ENCODE measurements around the gene PFDN1.

The PFDN1 gene

DNA sequence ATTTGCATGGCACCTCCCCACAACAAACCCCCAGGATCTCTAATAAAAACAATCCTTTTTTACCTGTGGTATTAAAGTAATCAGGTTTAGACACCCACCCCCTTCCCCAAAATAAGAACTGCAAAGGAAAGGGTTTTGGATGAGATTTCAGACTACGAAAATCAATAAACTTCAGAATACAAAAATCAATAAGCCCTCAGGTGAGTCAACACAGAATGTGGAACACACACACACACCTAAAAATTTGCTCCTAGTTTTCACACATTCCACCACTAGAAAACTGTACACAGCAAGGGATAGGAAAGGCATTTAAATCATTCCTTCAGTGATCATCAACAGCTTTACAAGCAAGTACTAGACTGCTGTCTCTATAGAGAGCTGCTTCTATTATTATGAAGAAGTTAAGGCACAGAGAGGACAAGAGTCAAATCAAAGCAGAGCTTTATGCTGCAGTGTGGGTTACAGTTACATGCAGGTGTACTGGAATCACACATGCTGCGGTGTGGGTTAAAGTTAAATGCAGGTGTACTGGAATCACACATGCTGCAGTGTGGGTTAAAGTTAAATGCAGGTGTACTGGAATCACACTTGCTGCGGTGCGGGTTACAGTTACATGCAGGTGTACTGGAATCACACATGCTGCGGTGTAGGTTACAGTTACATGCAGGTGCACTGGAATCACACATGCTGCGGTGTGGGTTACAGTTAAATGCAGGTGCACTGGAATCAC, 36.3 kb downstream of the PFDN1 start:
- TF ChIP-seq FOXP2 (optimal IDR thresholded peaks at IDR 0.05; ENCODE audit: control extremely low read depth, extremely low read length, insufficient read depth) = no peak
- TF ChIP-seq POLR2AphosphoS5 (IDR thresholded peaks at IDR 0.05; ENCODE audit: borderline replicate concordance, low read depth, low read length) = no peak
- DNase-seq (ENCODE audit: low read depth, low spot score) = no peak
- Histone ChIP-seq H3K4me3 (no peak overlapping the region), H3K9me3 (ENCODE audit: low read depth, low read length) (no peaks in the 10 kb centered on the region), H3K36me3 (ENCODE audit: insufficient read depth, low read length) (no peaks in the 10 kb centered on the region), H3K27ac (no peak overlapping the region), H3K9ac (ENCODE audit: insufficient read length) (no peak overlapping the region)

- no peak overlapping the region for H3K9ac ChIP-seq (ENCODE audit: insufficient read length)
- H3K4me3 ChIP-seq = no peak overlapping the region
- TF ChIP-seq POLR2AphosphoS5 (IDR thresholded peaks at IDR 0.05; ENCODE audit: borderline replicate concordance, low read depth, low read length) = no peak
- TF ChIP-seq FOXP2 (optimal IDR thresholded peaks at IDR 0.05; ENCODE audit: control extremely low read depth, extremely low read length, insufficient read depth) = no peak
- TF ChIP-seq EZH2 (IDR thresholded peaks at IDR 0.05) = no peak
- no peak for DNase-seq (ENCODE audit: low read depth, low spot score)
- H3K36me3 ChIP-seq (ENCODE audit: insufficient read depth, low read length) = no peaks in the 10 kb centered on the region; the same call in 1 of the 2 replicates
- H3K9me3 ChIP-seq (ENCODE audit: low read depth, low read length) = no peaks in the 10 kb centered on the region
- H3K27ac ChIP-seq = no peak overlapping the region
Measured at GRCh38 chr5:140265845-140266244, 37.1 kb downstream of the PFDN1 start.

DNA sequence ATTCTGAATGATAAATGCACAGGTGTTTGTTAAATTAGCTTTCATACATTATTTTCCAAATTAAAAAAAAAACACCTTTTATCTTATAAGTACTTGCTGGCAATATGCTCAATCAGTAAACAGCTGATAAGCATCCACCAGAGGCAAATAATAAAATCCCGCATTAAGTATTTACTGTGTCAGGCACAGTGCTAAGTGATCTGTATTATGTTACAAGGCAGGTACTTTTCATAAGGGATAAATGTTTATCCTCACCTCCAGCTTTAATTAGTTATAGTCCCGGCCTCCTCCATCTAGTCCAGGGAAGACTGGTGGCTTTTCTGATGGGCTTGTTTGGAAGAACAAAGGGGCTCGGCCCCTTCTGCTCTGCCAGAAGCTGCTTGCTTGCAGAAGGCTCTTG, 40.1 kb downstream of the PFDN1 start:
- no peak overlapping the region for H3K9ac ChIP-seq (ENCODE audit: insufficient read length)
- no peak overlapping the region for H3K27ac ChIP-seq
- H3K4me3 ChIP-seq = no peak overlapping the region
- DNase-seq (ENCODE audit: low read depth, low spot score) = no peak
- H3K36me3 ChIP-seq (ENCODE audit: insufficient read depth, low read length) = peaks cover 8% of the 10 kb centered on the region
- TF ChIP-seq EZH2 (IDR thresholded peaks at IDR 0.05) (no peak), POLR2AphosphoS5 (IDR thresholded peaks at IDR 0.05; ENCODE audit: borderline replicate concordance, low read depth, low read length) (no peak), FOXP2 (optimal IDR thresholded peaks at IDR 0.05; ENCODE audit: control extremely low read depth, extremely low read length, insufficient read depth) (no peak)
- 0 out of 2 replicates have a peak, but pooled peaks cover 3% of the 10 kb centered on the region for H3K9me3 ChIP-seq (ENCODE audit: low read depth, low read length)

DNA sequence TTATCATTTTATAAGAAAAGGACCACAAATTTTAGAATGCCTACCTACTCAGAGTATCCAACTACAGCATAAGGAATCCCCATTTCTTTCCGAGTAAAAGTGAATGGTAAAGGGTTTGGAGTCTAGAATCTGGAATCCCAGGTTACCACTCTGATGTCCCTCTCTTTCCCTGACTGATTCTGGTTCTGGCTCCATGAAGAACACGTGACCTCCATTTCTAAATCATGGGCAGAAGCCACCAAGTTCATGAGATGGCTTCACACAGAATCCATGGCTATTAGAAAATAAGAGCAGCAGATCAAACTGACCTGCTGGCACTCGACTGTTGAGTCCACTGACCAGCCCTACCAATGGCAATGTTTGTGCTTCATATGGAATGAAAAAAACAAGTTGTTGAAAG, 40.7 kb downstream of the PFDN1 start:
- H3K36me3 ChIP-seq (ENCODE audit: insufficient read depth, low read length) = peaks cover 8% of the 10 kb centered on the region
- no peak for DNase-seq (ENCODE audit: low read depth, low spot score)
- no peak overlapping the region for H3K9ac ChIP-seq (ENCODE audit: insufficient read length)
- no peak overlapping the region for H3K27ac ChIP-seq
- TF ChIP-seq FOXP2 (optimal IDR thresholded peaks at IDR 0.05; ENCODE audit: control extremely low read depth, extremely low read length, insufficient read depth) (no peak), POLR2AphosphoS5 (IDR thresholded peaks at IDR 0.05; ENCODE audit: borderline replicate concordance, low read depth, low read length) (no peak), EZH2 (IDR thresholded peaks at IDR 0.05) (no peak)
- no peak overlapping the region for H3K4me3 ChIP-seq
- 0 out of 2 replicates have a peak, but pooled peaks cover 3% of the 10 kb centered on the region for H3K9me3 ChIP-seq (ENCODE audit: low read depth, low read length)

DNA sequence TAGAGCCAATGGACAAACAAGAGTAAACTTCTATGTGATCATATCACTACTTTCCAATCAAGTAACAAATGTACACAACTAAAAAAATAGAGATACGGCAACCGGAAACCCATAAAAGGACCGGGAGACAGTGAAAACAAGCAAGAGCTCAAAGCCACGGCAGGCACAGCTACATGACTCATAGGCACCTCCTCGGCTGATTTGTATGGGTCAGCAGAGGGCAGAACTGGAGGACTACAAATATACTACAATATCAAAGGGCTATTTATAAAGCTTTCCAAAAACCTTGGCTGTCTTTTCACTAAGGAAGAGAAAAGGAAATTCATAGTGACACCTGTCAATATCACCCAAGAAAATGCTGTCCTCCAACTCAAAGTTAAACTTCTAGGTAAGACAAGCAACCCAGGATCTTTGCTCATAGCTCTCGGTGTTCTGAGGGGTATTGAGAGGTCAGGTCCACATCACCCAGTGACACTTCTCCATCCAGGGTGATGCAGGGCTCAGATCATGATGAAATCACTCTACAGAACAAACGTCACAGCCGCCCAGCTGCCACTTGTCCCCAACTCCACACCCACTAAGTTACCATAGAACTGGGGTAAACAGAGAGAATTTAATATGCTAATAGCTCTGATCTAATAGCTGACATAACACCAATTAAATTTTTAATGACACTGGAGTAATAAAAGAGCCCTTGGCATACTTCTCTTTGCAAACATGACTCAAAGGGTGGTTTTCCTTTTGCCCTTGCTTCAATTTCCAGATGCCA, 41.3 kb downstream of the PFDN1 start:
- no peak overlapping the region for H3K4me3 ChIP-seq
- no peak overlapping the region for H3K9ac ChIP-seq (ENCODE audit: insufficient read length)
- H3K9me3 ChIP-seq (ENCODE audit: low read depth, low read length) = 0 out of 2 replicates have a peak, but pooled peaks cover 3% of the 10 kb centered on the region
- H3K36me3 ChIP-seq (ENCODE audit: insufficient read depth, low read length) = peaks cover 8% of the 10 kb centered on the region
- no peak overlapping the region for H3K27ac ChIP-seq
- no peak for DNase-seq (ENCODE audit: low read depth, low spot score)
- no peak for TF ChIP-seq FOXP2 (optimal IDR thresholded peaks at IDR 0.05; ENCODE audit: control extremely low read depth, extremely low read length, insufficient read depth)
- TF ChIP-seq EZH2 (IDR thresholded peaks at IDR 0.05) = no peak
- TF ChIP-seq POLR2AphosphoS5 (IDR thresholded peaks at IDR 0.05; ENCODE audit: borderline replicate concordance, low read depth, low read length) = no peak

GRCh38 chr5:140260089-140260656, 42.7 kb downstream of the PFDN1 start:
- no peak for DNase-seq (ENCODE audit: low read depth, low spot score)
- no peak overlapping the region for H3K4me3 ChIP-seq
- no peak overlapping the region for H3K9ac ChIP-seq (ENCODE audit: insufficient read length)
- peaks cover 8% of the 10 kb centered on the region for H3K36me3 ChIP-seq (ENCODE audit: insufficient read depth, low read length)
- H3K9me3 ChIP-seq (ENCODE audit: low read depth, low read length) = 0 out of 2 replicates have a peak, but pooled peaks cover 3% of the 10 kb centered on the region
- TF ChIP-seq EZH2 (IDR thresholded peaks at IDR 0.05) (no peak), POLR2AphosphoS5 (IDR thresholded peaks at IDR 0.05; ENCODE audit: borderline replicate concordance, low read depth, low read length) (no peak), FOXP2 (optimal IDR thresholded peaks at IDR 0.05; ENCODE audit: control extremely low read depth, extremely low read length, insufficient read depth) (no peak)
- no peak overlapping the region for H3K27ac ChIP-seq

DNA sequence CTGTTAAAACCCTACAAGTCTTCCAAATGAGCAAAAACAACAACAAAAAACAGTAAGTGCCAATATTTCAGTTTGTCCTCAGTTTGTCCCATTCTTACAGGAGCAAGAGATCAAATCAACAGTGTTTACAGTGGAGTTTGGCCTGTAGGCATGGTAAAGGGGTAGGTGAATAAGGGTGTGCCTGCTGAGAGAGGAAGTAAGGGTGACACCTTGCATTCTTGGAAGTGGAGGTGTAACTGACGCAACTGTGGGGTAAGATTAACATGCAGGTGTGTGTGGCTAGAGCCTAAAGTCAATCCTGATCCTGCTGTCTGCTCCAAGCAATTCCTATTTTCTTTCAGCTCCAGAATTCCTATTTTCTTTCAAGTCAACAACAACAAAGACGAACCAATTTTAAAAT, 43.4 kb downstream of the PFDN1 start:
- DNase-seq (ENCODE audit: low read depth, low spot score) = no peak
- no peak overlapping the region for H3K4me3 ChIP-seq
- 0 out of 2 replicates have a peak, but pooled peaks cover 3% of the 10 kb centered on the region for H3K9me3 ChIP-seq (ENCODE audit: low read depth, low read length)
- no peak overlapping the region for H3K27ac ChIP-seq
- H3K9ac ChIP-seq (ENCODE audit: insufficient read length) = no peak overlapping the region
- no peak for TF ChIP-seq FOXP2 (optimal IDR thresholded peaks at IDR 0.05; ENCODE audit: control extremely low read depth, extremely low read length, insufficient read depth)
- TF ChIP-seq POLR2AphosphoS5 (IDR thresholded peaks at IDR 0.05; ENCODE audit: borderline replicate concordance, low read depth, low read length) = no peak
- TF ChIP-seq EZH2 (IDR thresholded peaks at IDR 0.05) = no peak
- peaks cover 8% of the 10 kb centered on the region for H3K36me3 ChIP-seq (ENCODE audit: insufficient read depth, low read length)

GRCh38 chr5:140258873-140259272, 44.0 kb downstream of the PFDN1 start:
- 0 out of 2 replicates have a peak, but pooled peaks cover 3% of the 10 kb centered on the region for H3K9me3 ChIP-seq (ENCODE audit: low read depth, low read length)
- H3K4me3 ChIP-seq = no peak overlapping the region
- TF ChIP-seq POLR2AphosphoS5 (IDR thresholded peaks at IDR 0.05; ENCODE audit: borderline replicate concordance, low read depth, low read length) (no peak), EZH2 (IDR thresholded peaks at IDR 0.05) (no peak), FOXP2 (optimal IDR thresholded peaks at IDR 0.05; ENCODE audit: control extremely low read depth, extremely low read length, insufficient read depth) (no peak)
- H3K27ac ChIP-seq = no peak overlapping the region
- H3K9ac ChIP-seq (ENCODE audit: insufficient read length) = no peak overlapping the region
- H3K36me3 ChIP-seq (ENCODE audit: insufficient read depth, low read length) = peaks cover 8% of the 10 kb centered on the region
- DNase-seq (ENCODE audit: low read depth, low spot score) = no peak
